SK-N-MC (cell line): ENCODE results near the gene RITA1.

Source experiments
- DNase-seq: peaks from one replicate; pipeline ENCODE4 v3.0.0-alpha.2; 2011; ENCODE audit warnings: low read depth, low spot score
- H3K27ac ChIP-seq: fragments of 200-600 bp; sonication (generic); 2 replicates; pipeline ENCODE4 v1.5.1; 2016; ENCODE audit warnings: mixed run types
- H3K36me3 ChIP-seq: fragments of 200-600 bp; sonication (generic); 2 replicates; pipeline ENCODE4 v1.6.1; 2017; ENCODE audit warnings: antibody characterized with exemption, low read length, mixed read lengths; ENCODE audit not compliant: insufficient read depth
- H3K4me3 ChIP-seq: fragments of 200-600 bp; sonication (generic); 2 replicates; pipeline ENCODE4 v1.5.1; 2016
- H3K9ac ChIP-seq: fragments of 200-600 bp; sonication (generic); 2 replicates; pipeline ENCODE4 v1.8.0; 2017; ENCODE audit warnings: mixed run types, mixed read lengths; ENCODE audit not compliant: insufficient read length
- H3K9me3 ChIP-seq: fragments of 200-600 bp; sonication (generic); 2 replicates; pipeline ENCODE4 v1.6.1; 2017; ENCODE audit warnings: low read depth, mild to moderate bottlenecking, antibody characterized with exemption, low read length, moderate library complexity, mixed read lengths
- EZH2 ChIP-seq: fragments of 200-600 bp; sonication (generic); IDR thresholded peaks from one replicate; pipeline ENCODE4 v1.6.1; 2017; ENCODE audit warnings: antibody characterized with exemption
- FOXP2 ChIP-seq: optimal IDR thresholded peaks from 2 replicates; pipeline ENCODE3; 2011; ENCODE audit warnings: mild to moderate bottlenecking, moderate library complexity; ENCODE audit not compliant: insufficient read depth; ENCODE audit errors: extremely low read length, control extremely low read depth
- POLR2AphosphoS5 ChIP-seq: IDR thresholded peaks from 2 replicates; pipeline ENCODE4 v1.6.1; 2012; ENCODE audit warnings: mild to moderate bottlenecking, low read depth, low read length, borderline replicate concordance

The RITA1 gene

DNA sequence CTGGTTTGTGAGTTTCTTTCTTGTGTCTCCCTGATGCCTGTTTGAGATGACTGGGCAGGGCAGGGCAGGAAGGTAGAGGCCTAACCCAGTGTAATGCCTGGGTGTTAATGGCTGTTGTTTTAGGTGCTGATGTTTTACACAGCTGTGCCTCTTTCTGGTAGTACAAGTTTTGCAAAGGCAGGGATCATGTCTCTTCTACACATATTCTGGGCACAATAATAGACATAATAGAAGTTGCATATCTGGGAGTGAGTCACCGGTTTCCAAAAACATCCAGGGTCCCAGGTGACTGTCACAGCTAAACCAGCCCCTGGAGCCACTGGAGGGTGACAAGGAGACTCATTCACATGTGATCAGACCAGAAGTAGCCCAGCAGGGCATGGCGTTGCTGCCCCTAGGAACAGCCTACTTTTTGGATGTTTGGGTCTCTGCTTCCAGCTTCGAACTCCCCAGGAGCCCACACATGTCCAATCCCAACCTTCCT lies 53.8 kb downstream of the RITA1 start:
- no peaks in the 10 kb centered on the region for H3K36me3 ChIP-seq
- H3K9ac ChIP-seq = no peak overlapping the region
- H3K9me3 ChIP-seq = no peaks in the 10 kb centered on the region
- TF ChIP-seq POLR2AphosphoS5 (no peak), FOXP2 (no peak), EZH2 (no peak)
- no peak for DNase-seq
- no peak overlapping the region for H3K4me3 ChIP-seq
- H3K27ac ChIP-seq = no peak overlapping the region

DNA sequence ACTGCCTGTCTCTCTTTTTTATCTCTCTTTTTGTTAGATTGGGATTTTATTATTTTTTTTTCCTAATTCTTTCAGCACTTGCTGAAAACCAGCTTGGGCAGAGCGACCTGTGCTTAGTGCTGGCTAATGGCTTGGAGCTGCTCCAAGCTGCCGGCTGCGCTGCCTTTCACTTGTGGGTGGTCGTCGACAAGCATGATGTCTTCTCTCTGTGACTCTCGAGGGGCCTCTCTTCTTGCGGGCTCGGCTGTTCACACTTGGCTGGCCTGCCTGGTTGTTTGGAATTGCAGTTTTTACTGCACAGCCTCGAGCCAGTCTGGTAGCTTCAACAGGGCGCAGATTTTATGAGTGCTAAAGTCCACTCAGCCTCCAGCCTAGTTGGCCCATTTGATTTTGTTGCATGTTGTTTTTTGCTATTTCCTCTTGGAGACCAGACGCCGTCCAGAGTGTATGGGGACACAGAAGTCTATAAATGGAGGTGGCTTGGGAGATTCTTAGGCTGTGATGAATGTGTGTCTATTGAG lies 54.4 kb downstream of the RITA1 start:
- H3K9ac ChIP-seq = no peak overlapping the region
- no peak for TF ChIP-seq FOXP2
- TF ChIP-seq EZH2 = no peak

DNA sequence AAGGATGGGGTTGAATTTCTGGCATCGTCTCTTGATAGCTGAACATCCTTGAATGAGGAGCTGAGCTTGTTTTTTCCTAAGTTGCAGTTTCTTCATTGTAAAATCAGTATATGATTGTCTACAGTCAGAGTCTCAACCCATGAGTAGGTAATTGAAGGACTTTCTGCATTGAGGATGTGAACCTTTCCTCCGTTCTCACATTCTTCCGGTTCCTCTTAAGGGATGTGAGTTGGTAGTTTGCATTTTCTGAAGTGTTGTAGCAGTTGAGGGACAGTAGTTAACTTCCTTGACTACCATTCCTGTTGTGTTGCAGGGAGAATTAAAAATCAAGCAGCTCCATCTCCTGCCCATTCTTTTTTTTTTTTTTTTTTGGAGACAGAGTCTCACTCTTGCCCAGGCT lies 54.9 kb downstream of the RITA1 start:
- H3K27ac ChIP-seq = no peak overlapping the region
- TF ChIP-seq POLR2AphosphoS5 (no peak), FOXP2 (no peak), EZH2 (no peak)
- no peak overlapping the region for H3K9ac ChIP-seq
- no peak for DNase-seq
- no peaks in the 10 kb centered on the region for H3K9me3 ChIP-seq
- H3K4me3 ChIP-seq = no peak overlapping the region
- H3K36me3 ChIP-seq = no peaks in the 10 kb centered on the region

More for the DNA sequence above, 54.4 kb downstream of the RITA1 start:
- Histone ChIP-seq H3K9me3 (no peaks in the 10 kb centered on the region), H3K27ac (no peak overlapping the region), H3K36me3 (no peaks in the 10 kb centered on the region), H3K4me3 (no peak overlapping the region)
- DNase-seq = no peak

DNA sequence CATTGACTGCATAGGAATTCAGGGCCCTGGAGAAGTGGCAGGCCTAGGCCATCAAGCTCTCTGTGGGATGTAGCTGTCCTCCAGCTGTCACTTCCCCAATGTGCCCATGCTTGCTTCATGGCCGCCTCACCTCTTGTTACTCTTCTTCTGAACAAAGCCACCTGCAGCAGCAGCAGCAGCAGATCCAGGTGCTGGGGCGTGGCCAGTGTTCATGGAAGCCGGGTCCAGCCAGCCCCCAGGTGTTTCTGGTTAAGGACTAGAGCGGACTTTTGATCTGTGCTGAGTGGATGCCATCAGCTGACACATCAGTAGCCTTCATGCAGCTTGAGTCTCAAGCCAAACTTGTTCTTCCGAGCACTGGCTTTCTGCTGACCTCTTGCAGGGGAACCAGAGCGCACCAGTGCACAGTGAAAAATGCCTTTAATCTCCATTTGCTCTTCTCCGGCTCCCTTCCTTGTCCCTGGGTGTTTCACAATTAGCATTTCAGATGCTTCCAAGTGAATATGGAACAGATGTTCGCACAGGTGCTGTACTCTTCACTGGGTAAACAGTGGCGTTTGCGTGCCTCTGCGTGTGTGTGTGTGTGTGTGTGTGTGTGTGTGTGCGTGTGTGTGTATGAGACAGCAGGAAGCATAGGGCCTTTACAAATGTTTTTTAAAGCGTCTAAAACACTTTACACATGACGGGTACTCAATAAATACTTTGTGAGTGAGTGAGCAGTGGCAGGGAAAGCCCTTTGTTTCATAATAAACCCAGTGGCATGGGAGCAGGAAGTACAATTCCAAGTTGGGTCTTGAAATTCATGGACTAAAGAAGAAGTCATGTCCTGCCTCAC lies 55.9 kb downstream of the RITA1 start:
- Histone ChIP-seq H3K9ac (no peak overlapping the region), H3K36me3 (no peaks in the 10 kb centered on the region), H3K27ac (no peak overlapping the region), H3K4me3 (no peak overlapping the region), H3K9me3 (no peaks in the 10 kb centered on the region)
- DNase-seq = no peak
- TF ChIP-seq FOXP2 = no peak
- no peak for TF ChIP-seq EZH2
- no peak for TF ChIP-seq POLR2AphosphoS5
